CD14-positive monocyte (primary cell): ENCODE data around the gene CD38. TPM values are rescaled to one million over a fixed set of nuclear protein-coding genes. Genes with fewer than 3 reads are reported as not detected.
A peak's percentile ranks its signal among the peaks of the same experiment; 100 is the strongest.

Source experiments
- DNase-seq, 3 donors: peaks; one replicate each; pipeline ENCODE4 v3.0.0-alpha.2; 2011 to 2022
- H2AFZ ChIP-seq: 2 replicates; pipeline ENCODE4 v1.6.0; 2012; ENCODE audit warnings: mild to moderate bottlenecking, low read depth, low read length, inconsistent platforms; ENCODE audit not compliant: insufficient read depth, poor library complexity, severe bottlenecking
- H3K27ac ChIP-seq, 2 donors: 1 replicate in 1 of 2; 2 replicates in 1 of 2; pipeline ENCODE4 v1.5.1; 2012 to 2013; ENCODE audit warnings: low read length in 2 of 2, control low read depth in 1 of 2, inconsistent platforms in 1 of 2, low read depth in 1 of 2, mild to moderate bottlenecking in 1 of 2
- H3K27me3 ChIP-seq, 2 donors: one replicate each; pipeline versions ENCODE4 v1.6.0 to v1.6.1; 2011 to 2013; ENCODE audit warnings: low read length in 2 of 2; ENCODE audit not compliant: control insufficient read depth in 2 of 2, insufficient read depth in 2 of 2
- H3K36me3 ChIP-seq, 2 donors: replicated peaks in 1 of 2; 1 replicate in 1 of 2; 2 replicates in 1 of 2; pipeline versions ENCODE4 v1.5.1 to v1.6.1; 2012 to 2013; ENCODE audit warnings: low read length in 2 of 2, control low read depth in 1 of 2, inconsistent platforms in 1 of 2, mild to moderate bottlenecking in 1 of 2; ENCODE audit not compliant: insufficient read depth in 2 of 2, control insufficient read depth in 1 of 2
- H3K4me1 ChIP-seq, 2 donors: 1 replicate in 1 of 2; 2 replicates in 1 of 2; pipeline versions ENCODE4 v1.5.1 to v1.6.1; 2012 to 2013; ENCODE audit warnings: low read length in 2 of 2, control low read depth in 1 of 2, inconsistent platforms in 1 of 2, mild to moderate bottlenecking in 1 of 2, moderate library complexity in 1 of 2; ENCODE audit not compliant: insufficient read depth in 2 of 2, control insufficient read depth in 1 of 2
- H3K4me2 ChIP-seq: replicated peaks from 2 replicates; pipeline ENCODE3; 2012; ENCODE audit warnings: low read length, moderate library complexity, mild to moderate bottlenecking; ENCODE audit not compliant: poor library complexity, severe bottlenecking; ENCODE audit errors: extremely low read depth
- H3K4me3 ChIP-seq, 3 experiments: fragments of 200-600 bp in 1 of 3; sonication (generic) in 1 of 3; replicated peaks in 1 of 3; 1 replicate in 2 of 3; 2 replicates in 1 of 3; pipeline ENCODE4 v1.5.1; 2011 to 2013; ENCODE audit warnings: low read length in 3 of 3, mild to moderate bottlenecking in 3 of 3, control low read depth in 2 of 3, low read depth in 2 of 3, inconsistent platforms in 1 of 3, moderate library complexity in 1 of 3
- H3K79me2 ChIP-seq: 2 replicates; pipeline ENCODE4 v1.6.0; 2012; ENCODE audit warnings: mild to moderate bottlenecking, control low read depth, inconsistent platforms, low read length, moderate library complexity; ENCODE audit not compliant: insufficient read depth
- H3K9ac ChIP-seq: 2 replicates; pipeline ENCODE4 v1.6.0; 2017; ENCODE audit warnings: low read length, mild to moderate bottlenecking; ENCODE audit not compliant: insufficient read depth, poor library complexity, severe bottlenecking
- H3K9me3 ChIP-seq, 2 donors: replicated peaks in 1 of 2; 1 replicate in 1 of 2; 2 replicates in 1 of 2; pipeline versions ENCODE4 v1.5.1 to v1.6.1; 2012 to 2013; ENCODE audit warnings: low read length in 2 of 2, control low read depth in 1 of 2; ENCODE audit not compliant: control insufficient read depth in 1 of 2, insufficient read depth in 1 of 2
- H4K20me1 ChIP-seq: 2 replicates; pipeline ENCODE4 v1.6.0; 2012; ENCODE audit warnings: mild to moderate bottlenecking, low read length, control low read depth, moderate library complexity; ENCODE audit not compliant: insufficient read depth
- H3K27ac Mint-ChIP-seq, 7 donors: one replicate each; pipeline ENCODE4 v1.8.0; 2020; ENCODE audit warnings: mild to moderate bottlenecking in 7 of 7, mixed read lengths in 7 of 7, moderate library complexity in 6 of 7, inconsistent platforms in 2 of 7
- H3K27me3 Mint-ChIP-seq, 3 donors: one replicate each; pipeline ENCODE4 v1.8.0; 2021 to 2022; ENCODE audit warnings: low read depth in 3 of 3, mild to moderate bottlenecking in 3 of 3, mixed read lengths in 3 of 3, moderate library complexity in 3 of 3, inconsistent platforms in 1 of 3
- H3K36me3 Mint-ChIP-seq, 2 donors: one replicate each; pipeline ENCODE4 v1.8.0; 2020; ENCODE audit warnings: mixed read lengths in 2 of 2, inconsistent platforms in 1 of 2, mild to moderate bottlenecking in 1 of 2
- H3K4me1 Mint-ChIP-seq: one replicate; pipeline ENCODE4 v1.8.0; 2020; ENCODE audit warnings: mild to moderate bottlenecking, mixed read lengths
- H3K4me3 Mint-ChIP-seq, 2 donors: one replicate each; pipeline ENCODE4 v1.8.0; 2020; ENCODE audit warnings: mild to moderate bottlenecking in 2 of 2, mixed read lengths in 2 of 2, moderate library complexity in 1 of 2
- H3K9me3 Mint-ChIP-seq, 7 donors: one replicate each; pipeline ENCODE4 v1.8.0; 2020 to 2022; ENCODE audit warnings: mixed read lengths in 7 of 7, mild to moderate bottlenecking in 6 of 7, moderate library complexity in 6 of 7, inconsistent platforms in 2 of 7
- CTCF ChIP-seq: fragments of 200-600 bp; IDR thresholded peaks from one replicate; pipeline ENCODE4 v1.8.0; 2022; ENCODE audit warnings: antibody characterized with exemption, mild to moderate bottlenecking
- WGBS: methylation state at CpG from one replicate; pipeline ENCODE4 v1.1.5; 2013; ENCODE audit warnings: missing lambda C conversion rate; ENCODE audit not compliant: insufficient coverage; 5-methylcytosine and 5-hydroxymethylcytosine counted together
- intact Hi-C, 2 donors: fragments of 100-400 bp; cut with micrococcal nuclease; formaldehyde crosslinking; loops; one replicate each; pipeline versions ENCODE4 v1.15.0 to v1.15.1; 2023
- polyA plus RNA-seq, 3 donors: library from polyadenylated mRNA; depleted of rRNA in 1 of 3; unstranded in 2 of 3; stranded (reverse) in 1 of 3; fragments of 300-500 nt in 2 of 3; fragments of >200 nt in 1 of 3; fragmentation: Illumina TruSeq in 2 of 3; gene quantifications; 1 replicate in 2 of 3; 2 replicates in 1 of 3; pipeline ENCODE4 v1.2.3, GENCODE V29; 2012 to 2021

CD38 gene
- polyA plus RNA-seq, 3 donors = 2.3 to 4.4 (median 3.0) TPM

DNA sequence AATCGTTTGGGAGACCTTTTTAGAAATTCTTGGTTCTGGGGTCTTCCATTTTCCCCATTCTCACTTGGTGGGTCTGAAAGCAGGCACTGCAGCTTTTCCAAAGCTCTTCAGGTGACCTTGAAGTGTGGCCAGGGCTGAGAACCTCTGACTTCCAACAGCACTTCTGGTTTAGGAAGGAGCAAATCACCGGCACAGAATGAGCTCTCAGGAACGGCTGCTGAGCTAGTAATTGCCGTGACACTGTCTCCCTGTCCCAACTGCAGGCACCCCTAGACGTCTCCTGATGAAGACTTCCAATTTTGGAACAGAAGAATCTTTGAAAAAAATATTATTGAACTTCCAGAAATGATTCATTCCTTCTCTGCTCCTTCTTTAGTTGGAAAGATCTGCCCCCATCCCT is 31.3 kb downstream of the CD38 start:
- no peaks in the 10 kb centered on the region for H3K27me3 ChIP-seq
- peak overlapping the region; percentile 72 for H2AFZ ChIP-seq
- H3K27ac ChIP-seq = peak overlapping the region; percentile 44 to 70
- H3K4me1 Mint-ChIP-seq = peaks cover 51% of the 10 kb centered on the region
- TF ChIP-seq CTCF = no peak
- peaks cover 35 to 38% of the 10 kb centered on the region in 2 donors for H3K4me1 ChIP-seq
- peaks cover 71% of the 10 kb centered on the region for H3K79me2 ChIP-seq
- H3K4me2 ChIP-seq = peak overlapping the region; percentile 64
- peak overlapping the region; percentile 27 for H3K9ac ChIP-seq
- no peaks in the 10 kb centered on the region for H3K9me3 ChIP-seq
- DNase-seq = no peak
- peaks cover 0 to 2% of the 10 kb centered on the region in 2 donors for H3K36me3 Mint-ChIP-seq
- H3K9me3 Mint-ChIP-seq = peaks cover 0 to 2% (median 0%) of the 10 kb centered on the region in 7 donors
- no peaks in the 10 kb centered on the region for H4K20me1 ChIP-seq
- H3K4me3 ChIP-seq = peak overlapping the region; percentile 5 to 72 (median 59)
- intact Hi-C loops = loop anchor here (5.0 to 10.0 kb wide), 5 partner anchors 73 to 195 kb away; no protein-coding TSS in a partner anchor
- peak overlapping the region; percentile 85 to 96 (median 89) for H3K27ac Mint-ChIP-seq
- H3K27me3 Mint-ChIP-seq = peaks cover 0 to 3% (median 0%) of the 10 kb centered on the region in 3 donors
- peak overlapping the region; percentile 69 to 85 for H3K4me3 Mint-ChIP-seq
- no peaks in the 10 kb centered on the region for H3K36me3 ChIP-seq
- WGBS = 4% methylated on average over 4 of the region's 5 CpGs

DNA sequence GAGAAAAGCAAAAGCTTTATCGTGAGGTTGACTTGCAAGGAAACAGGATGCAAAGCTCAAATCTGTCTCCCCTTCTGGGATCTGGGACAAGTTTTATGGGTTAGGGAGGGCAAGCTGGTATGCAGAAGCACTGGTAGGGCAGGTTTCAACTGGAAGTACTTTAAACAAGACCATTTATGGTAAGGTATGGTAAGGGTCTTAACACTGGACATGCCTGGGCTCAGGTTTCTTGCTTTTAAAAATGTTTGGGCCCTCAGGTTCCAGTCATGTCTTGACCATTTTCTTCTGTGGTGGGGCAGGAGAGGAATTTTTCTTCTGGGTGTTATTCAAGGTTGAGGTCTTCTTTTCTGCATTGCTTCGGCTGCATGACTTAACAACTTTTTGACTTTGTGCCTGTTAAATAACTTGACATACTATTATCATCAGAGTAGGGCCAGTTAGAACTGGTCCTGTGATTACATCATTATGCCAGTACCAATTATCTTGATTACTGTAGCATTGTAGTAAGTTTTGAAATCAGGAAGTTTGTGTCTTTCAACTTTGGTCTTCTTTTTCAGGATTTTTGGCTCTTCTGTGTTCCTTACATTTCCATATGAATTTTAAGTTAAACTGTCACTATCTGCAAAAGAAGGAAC is 33.7 kb downstream of the CD38 start:
- no peaks in the 10 kb centered on the region for H3K27me3 ChIP-seq
- Mint-ChIP-seq H3K27ac (peak overlapping the region in 3 of 7 donors; percentile 24 to 63 (median 36)), H3K4me3 (no peak overlapping the region), H3K4me1 (peaks cover 40% of the 10 kb centered on the region), H3K36me3 (peaks cover 5% of the 10 kb centered on the region in 2 donors), H3K9me3 (peaks cover 0 to 3% (median 0%) of the 10 kb centered on the region in 7 donors), H3K27me3 (no peaks in the 10 kb centered on the region)
- peaks cover 72% of the 10 kb centered on the region for H3K79me2 ChIP-seq
- H3K9me3 ChIP-seq = no peaks in the 10 kb centered on the region
- TF ChIP-seq CTCF = no peak
- H2AFZ ChIP-seq = no peak overlapping the region
- intact Hi-C loops = no loop called here
- H3K4me3 ChIP-seq = no peak overlapping the region
- WGBS = 38% methylated on average over 1 of the region's 2 CpGs
- peak overlapping the region in 1 of 2 donors; percentile 12 for H3K27ac ChIP-seq
- H3K9ac ChIP-seq = no peak overlapping the region
- H3K36me3 ChIP-seq = peaks cover 0 to under 1% of the 10 kb centered on the region in 2 donors
- no peaks in the 10 kb centered on the region for H4K20me1 ChIP-seq
- no peak overlapping the region for H3K4me2 ChIP-seq
- peak in 1 of 3 donors; percentile 22 for DNase-seq
- peaks cover 27 to 31% of the 10 kb centered on the region in 2 donors for H3K4me1 ChIP-seq
